GM21528 (cell line): ENCODE measurements around the gene KCNJ6.
"Not testable (repeated sequence)": the region's sequence is repeated elsewhere in the genome, so short reads cannot be mapped to it uniquely, and the experiment has no call there.

Experiments
- ATAC-seq: cut with Tn5 transposase; IDR thresholded peaks from one replicate; pipeline ENCODE4 v1.9.1; 2021; ENCODE audit warnings: mild to moderate bottlenecking, moderate library complexity; ENCODE audit not compliant: unreplicated experiment, low FRiP score

KCNJ6 gene, protein sequence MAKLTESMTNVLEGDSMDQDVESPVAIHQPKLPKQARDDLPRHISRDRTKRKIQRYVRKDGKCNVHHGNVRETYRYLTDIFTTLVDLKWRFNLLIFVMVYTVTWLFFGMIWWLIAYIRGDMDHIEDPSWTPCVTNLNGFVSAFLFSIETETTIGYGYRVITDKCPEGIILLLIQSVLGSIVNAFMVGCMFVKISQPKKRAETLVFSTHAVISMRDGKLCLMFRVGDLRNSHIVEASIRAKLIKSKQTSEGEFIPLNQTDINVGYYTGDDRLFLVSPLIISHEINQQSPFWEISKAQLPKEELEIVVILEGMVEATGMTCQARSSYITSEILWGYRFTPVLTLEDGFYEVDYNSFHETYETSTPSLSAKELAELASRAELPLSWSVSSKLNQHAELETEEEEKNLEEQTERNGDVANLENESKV

DNA sequence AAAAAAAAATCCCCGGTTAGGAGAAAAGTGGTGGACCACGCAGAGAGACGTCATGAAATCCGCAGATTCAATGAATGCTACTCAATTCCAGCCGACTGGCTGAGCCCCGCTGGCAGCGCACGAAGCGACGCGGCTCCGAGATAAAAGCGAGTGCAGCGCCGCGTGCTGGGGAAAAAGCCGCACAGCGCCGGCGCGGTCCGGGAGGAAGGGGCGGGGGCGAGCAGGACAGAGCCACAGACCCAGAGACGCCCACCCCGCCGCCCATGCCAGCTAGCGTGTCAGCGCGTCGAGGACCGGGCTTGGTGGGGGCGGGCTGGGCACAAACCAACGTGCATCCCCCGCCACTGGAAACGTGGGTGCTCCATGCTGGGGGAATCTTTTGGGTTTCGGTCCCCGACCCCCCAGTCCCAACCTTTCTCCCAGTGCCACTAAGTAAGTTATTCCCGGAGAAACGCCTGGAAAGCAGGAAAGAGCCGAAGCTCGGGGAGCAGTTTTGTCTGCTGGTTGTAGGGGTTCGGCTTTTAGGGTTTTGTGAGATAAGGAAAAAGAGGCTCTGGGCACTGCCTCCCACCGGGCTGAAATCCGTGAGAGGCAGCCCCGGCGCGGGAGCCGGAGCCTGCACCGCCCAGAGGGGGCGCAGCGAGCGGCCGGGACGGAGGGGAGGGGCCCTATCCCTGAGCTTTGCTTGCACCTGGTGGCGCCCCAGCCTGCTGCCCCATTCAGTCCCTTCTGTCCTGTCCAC is at the start of gene KCNJ6:
TSS of gene KCNJ6 (minus strand) at position 148 of the 742 bp plus-strand sequence. CDS start 75,775 bp downstream, outside the sequence.
- no peak for ATAC-seq

DNA sequence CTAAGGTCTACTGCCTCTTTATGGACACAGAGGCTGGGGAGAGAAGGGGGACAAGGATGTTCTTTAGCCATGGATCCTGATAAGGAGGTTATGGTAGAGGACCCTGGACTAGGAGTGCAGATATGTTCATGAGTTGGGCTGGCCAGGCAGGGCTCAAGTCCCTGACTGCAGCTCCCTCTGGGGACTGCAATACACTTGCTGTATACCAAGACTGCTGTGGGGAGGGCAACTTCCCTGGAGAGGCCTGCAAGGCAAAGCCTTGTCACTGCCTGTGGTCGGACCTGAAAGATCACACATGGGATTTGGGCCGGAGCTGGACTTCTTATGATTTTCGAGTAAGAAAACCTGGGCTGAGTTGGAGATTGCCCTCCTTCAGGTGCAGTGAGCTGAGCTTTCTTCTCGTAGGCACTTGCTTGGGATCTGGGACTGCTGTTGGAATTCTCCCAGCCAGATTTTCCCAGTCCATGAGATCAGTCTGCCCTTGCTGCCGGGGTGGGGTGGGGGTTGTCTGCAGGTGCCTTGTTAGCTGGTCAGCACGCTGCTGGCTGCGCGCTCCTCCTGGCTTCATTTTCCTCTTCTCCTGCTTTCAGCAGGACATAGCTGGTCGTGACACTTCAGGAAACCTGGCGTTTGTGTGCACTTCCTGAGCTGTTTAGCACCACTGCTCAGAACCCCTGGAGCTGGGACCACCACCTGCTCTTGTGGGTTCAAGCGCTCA is 49.0 kb upstream of the KCNJ6 start:
- no peak for ATAC-seq

DNA sequence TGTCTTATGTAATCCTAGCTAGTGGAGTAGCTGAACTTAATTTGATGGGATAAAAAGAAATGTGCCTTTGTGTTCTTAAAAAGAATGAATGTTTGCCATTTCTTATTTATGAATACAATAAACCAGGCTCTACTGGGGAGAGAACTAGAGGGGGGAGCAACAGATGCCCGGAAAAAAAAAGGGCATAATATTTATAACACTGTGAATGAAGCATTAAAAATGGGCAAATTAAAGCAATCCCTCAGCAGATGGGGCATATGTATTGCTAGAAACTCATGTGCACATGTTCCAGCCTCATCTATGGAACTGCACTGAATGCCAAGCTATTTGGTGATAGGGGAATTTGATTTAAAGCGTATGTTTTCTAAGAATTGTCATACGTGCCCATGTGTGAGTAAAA is 42.3 kb upstream of the KCNJ6 start:
- no peak for ATAC-seq

DNA sequence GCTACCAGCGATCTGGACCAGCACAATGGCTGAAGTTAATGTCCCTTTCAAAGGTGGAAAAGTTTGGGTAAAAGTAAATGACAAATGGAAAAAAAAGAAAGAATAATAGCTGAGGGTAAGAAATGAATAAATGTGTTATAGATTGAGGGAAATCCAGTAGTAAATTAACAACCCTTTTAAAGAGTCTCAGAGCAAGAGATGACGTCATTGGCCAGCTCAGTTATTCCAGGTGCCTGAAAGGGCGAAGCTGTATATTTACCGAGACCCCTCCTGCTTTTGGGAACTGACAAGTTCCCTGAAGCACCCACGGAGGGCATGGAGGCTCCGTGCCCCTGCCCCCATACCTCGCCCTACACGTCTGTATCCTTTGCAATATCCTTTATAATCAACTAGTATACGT is 40.5 kb upstream of the KCNJ6 start:
- no peak for ATAC-seq

DNA sequence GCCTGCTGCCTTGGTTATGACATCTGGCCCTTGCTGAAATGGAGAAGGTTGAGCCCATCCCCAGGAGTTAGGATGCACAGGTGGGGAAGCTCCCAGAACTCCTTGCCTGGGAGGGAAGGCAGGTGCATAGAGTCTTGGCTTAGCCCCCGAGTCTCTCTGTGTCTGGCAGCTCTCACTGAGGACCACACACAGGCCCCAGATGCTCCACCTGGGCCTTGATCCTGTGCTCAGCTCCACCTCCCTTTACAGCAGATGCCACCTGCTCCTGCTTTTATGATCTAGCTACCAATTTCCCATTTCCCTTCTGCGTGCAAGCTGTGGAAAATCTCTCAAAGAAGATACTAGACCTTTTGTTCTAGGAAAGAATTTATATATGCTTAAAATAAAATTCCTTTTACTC is 28.8 kb upstream of the KCNJ6 start:
- ATAC-seq = no peak

DNA sequence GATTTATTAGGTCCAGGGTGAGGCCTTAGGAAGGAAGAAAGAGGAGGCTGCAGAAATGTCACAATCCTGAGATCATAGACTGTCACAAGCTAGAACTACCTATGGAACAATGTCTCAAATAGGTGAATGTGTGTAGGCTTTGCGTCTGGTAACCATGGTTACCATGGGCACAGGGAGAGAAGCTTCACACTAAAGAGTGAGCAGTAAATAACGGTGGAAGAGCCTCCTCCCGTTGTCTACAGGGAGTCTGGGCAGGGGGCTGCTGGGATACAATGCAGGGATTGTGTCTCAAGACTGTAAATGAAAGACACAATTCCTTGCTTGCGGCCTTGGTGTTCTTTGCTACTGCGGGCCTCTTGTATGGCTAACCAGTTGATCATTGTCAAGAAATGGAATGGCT is 28.2 kb upstream of the KCNJ6 start:
- ATAC-seq = no peak

DNA sequence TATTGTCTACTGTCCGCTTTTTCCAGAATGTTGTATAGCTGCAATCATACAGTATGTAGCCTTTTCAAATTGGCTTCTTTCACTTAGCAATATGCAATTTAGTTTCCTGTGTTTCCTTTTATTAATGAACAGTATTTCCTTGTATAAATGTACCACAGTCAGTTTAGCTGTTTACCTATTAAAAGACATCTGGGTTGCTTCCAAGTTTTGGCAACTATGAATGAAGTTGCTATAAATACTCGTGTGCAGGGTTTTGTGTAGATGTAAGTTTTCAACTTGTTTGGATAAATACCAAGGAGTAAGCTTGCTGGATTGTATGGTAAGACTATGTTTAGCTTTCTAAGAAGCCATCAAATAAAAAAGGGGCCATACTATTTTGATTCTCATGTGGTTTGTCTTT is 24.4 kb upstream of the KCNJ6 start:
- ATAC-seq = no peak

DNA sequence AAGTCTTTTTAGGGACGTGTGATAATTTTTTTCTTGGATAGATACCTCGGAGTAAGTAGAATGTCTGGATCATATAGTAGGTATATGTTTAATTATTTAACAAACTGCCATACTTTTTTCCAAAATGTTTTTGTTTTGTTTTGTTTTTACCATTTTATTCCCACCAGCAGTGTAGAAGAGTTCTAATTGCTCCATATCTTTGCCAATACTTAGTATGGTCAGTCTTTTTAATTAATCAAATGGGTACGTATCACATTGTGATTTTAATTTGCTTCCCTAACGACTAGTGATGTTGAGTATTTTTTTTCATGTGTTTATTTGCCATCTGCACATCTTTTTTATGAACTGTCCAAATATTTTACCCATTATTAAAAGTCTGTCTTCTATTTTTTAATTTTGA is 23.6 kb upstream of the KCNJ6 start:
- no peak for ATAC-seq

DNA sequence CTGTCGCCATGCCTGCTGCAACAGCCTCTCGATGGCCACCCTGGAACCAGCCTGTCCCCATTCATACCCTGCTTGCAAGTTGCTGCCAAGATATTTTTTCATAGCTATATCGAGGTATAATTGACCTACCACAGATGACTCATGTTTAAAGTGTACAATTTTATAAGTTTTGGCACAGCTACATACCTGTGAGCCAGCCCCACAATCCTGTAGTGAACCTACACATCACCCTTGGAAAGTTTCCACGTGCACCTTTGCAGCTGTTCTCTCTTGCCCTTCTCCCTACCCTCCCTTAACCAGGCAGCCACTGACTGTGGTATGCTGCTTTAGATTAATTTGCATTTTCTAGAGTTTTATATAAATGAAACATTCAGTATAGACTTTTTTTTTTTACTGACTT is 23.0 kb upstream of the KCNJ6 start:
- no peak for ATAC-seq

DNA sequence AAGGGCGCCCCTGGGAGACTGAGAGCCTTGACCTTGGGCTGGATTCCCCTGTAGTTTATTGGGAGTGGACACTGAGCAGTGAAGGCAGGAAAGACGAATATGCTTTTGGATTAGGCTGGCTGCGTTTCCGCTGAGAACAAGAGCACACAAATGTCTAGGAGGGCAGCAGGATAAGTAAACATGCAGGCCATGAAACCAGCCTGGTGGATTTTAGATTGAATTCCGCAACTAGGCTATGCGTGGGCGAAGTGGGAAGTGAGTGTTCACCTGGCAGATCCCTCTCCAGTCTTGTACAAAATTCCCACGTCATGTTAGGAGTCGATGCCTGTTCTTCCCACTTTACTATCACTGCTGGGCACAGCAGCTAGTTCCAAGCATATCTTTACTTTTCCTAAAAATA is 21.4 kb upstream of the KCNJ6 start:
- no peak for ATAC-seq

DNA sequence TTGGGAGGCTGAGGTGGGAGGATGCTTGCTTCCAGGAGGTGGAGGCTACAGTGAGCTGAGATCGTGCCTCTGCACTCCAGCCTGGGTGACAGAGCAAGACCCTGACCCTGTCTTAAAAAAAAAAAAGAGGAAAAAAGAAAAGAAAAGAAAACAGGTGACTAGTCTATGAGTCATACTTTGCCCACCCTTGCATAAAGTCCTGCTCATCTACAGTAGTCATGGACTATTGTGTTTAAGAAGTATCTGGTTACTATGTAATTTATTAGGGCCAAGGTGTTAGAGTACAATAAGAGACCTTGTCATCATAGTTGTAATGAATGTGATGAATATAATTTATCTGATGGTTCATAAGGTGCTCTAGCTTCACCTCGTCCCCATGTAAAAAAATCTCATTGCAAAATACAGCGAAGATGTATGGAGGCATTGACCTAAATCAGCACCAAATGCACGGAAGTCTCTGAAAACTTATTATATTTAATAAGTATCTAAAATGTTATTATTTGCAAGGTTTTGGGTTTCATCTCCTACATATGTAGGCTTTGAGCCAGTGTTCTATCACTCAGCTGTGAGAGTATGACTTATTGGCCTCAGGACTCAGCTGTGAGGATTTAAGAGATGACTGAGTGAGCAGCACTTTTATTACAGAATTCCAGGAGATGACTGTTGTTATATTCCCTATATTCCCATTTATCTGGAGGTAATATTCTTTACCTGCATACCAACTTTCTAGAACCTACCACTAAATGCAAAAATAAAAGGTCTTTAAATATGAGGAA is 19.9 kb upstream of the KCNJ6 start:
- no peak for ATAC-seq

DNA sequence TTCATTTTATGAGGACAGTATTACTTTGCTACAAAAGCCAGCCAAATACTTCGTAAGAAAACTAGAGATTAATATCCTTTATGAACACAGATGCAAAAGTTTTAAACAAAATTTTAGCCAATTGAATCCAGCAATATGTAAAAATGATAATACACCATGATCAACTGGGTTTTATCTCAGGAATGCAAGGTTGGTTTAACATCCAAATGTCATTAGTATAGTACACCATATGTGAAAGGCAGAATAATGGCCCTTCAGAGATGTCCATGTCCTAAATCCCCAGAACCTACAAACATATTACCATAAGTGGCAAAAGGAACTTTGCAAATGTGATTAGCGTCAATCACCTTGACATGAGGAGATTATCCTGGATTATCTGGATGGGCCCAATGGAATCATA is 16.7 kb upstream of the KCNJ6 start:
- no peak for ATAC-seq

DNA sequence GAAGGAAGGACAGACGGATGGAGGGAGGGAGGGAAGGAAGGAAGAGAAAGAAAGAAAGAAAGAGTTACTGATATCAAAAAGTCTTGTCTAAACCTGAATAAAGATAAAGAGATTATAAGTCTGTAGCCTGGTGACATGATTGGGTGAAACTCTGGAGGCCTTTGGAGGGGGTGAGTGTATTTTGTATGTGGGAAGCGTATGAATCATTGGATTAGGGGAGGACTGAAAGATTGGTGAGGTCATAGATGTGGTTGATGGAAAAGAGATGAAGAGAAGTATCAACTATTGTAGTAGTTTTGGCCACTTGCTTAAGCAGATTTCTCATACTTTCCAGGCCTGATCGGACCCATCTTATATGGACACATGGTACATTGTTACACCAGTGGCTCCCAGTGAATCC is 11.5 kb upstream of the KCNJ6 start:
- no peak for ATAC-seq

DNA sequence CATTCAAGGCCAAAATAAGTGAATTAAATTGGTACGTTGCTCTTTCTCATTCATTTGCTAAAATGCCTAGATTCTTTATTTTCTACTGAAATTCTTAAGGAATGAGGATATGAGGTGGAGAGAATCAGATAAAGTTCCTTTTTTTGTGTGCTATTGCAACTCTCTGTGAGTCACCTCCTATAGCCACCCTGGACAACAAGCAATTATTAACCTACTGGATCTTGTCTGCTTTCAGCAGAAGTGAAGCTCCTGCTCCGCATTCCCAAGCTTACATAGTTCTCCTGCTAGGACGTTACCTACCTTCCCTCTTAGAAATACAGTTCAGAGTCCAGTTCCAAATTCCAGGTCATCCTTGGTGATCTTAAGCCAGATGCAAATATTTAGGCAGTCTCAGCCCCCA is 4.8 kb upstream of the KCNJ6 start:
- no peak for ATAC-seq

DNA sequence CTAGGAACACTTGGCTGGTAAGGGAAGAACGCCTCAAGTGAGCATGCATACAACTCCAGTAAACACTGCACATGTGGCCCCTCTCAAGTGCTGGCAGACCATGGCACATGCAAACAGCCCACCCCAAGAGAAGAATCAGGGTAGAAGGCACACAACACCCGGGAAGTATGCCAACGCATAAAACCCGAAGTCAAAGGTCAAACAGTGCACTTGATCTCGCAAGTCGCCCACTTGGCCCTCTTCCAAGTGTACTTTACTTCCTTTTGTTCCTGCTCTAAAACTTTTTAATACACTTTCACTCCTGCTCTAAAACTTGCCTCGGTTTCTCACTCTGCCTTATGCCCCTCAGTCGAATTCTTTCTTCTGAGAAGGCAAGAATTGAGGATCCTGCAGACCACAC is 4.0 kb upstream of the KCNJ6 start:
- ATAC-seq = not testable (repeated sequence)

DNA sequence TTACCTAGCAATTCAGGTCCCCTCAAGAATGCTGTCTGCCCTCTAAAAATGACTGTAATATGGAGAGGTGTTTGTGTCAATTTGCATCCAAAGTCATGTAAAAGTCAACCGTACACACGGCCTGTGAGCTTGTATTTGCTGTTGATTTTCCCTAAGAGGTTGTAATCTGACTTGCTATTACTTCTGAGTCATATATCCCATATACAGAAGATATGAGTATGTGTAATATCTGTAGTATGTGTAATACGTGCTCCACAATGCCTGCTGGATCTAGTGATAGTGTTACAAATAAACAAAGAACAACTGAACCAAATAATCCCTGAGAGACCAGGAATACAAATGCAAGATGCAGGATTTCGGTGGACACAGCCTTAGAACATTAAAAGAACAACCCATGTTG is 1.4 kb upstream of the KCNJ6 start:
- ATAC-seq = no peak

DNA sequence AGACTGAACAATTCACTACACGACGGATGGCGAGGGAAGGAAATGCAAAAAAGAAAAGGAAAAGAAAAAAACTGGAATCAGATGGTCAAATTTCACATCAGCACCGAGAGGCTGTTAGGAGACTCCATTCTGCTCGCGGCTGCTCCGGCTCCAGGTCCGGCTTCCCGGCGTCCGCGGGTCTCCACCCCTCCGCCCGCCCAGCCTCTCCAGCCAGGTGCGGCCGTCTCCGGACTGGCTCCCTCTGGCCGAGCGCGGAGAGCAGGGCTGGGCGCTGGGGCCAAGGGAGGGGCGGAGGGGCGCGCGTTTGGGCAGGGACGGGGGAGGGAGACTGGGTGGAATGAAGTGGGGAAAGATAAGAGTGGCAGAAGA is 332 bp downstream of the KCNJ6 start:
- no peak for ATAC-seq

DNA sequence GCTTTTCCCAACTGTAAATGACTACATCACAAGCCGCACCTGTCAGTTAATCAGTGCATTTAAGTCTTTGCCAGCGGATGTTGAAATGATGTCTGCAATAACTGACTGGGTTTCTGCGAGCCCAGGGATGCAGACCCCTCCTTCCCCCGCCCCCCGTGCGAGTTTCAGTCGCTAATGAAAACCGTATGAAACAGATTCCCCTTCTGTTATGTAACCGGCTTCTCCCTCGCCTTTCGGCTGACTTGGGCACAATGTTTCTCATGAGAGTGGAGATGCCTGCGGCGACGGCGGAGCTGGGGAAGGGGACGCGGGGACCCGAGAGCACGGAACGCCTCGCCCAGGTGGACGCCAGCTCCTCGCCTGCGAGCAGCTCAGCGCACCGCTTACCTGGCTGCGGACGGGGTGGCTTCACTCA is 753 bp downstream of the KCNJ6 start:
- ATAC-seq = no peak

DNA sequence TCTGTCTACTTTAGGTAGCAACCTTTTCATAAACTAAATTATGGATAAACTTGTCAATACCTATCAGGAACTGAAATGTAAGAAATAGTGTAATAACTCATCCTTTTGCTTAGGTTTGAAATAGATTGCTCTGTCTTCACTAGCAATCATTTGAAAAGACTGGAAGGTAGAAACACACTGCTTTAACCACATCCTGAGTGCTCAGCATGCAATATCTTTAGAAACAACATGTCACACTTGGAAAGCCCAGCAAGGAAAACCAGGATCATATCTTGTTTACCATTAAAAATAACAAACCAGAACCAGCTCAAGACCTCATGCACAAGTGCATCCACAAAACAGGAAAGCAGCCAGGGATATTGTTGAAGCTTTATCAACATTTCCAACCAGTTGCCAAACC is 3.6 kb downstream of the KCNJ6 start:
- no peak for ATAC-seq

DNA sequence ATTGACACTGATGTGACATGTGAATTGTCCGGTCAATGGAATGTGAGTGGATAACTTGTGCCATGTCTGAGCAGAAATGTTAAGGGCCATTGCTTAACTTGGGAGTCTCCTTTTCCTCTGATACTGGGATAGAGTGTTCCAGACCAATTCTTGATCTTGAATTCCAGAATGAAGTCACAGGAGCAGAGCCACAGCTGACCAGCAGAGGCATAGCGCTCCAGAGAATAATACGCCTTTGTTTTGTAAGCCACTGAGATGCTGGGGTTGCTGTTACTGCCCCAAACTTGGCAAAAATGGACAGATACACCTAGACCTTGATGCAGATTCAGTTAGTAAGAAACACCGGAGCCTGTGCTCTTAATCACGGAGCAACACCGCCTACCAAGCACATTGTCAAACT is 6.3 kb downstream of the KCNJ6 start:
- ATAC-seq = no peak

DNA sequence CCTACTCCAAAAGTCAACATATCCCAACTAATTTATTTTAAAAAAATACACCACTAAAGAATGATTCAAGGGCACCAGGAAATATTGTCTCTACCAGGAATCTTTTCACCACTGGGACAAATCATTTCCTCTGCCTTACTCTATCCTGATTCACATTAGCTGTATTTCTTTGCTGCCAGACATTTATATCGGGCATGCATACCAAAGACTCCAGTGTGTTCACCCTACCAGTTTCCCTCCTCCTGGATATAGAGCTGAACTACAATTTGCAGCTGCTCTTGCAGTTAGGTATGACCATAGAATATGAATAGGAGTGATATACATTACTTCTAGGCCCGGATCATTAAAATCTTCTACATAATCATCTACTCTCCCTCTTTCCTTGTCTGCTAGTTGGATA is 7.6 kb downstream of the KCNJ6 start:
- ATAC-seq = no peak
